ENCODE data around the gene SLC6A19.
"Not testable (repeated sequence)": the region's sequence is repeated elsewhere in the genome, so short reads cannot be mapped to it uniquely, and the experiment has no call there.

Gene SLC6A19

GRCh38 chr5:1229023-1229422, 27.6 kb downstream of the SLC6A19 start:
- H3K4me1 ChIP-seq (ENCODE audit: control insufficient read depth, insufficient read depth, low read depth, low read length); H4K91ac ChIP-seq (ENCODE audit: low read length); H3K36me3 ChIP-seq (ENCODE audit: control insufficient read depth in 1 of 2, insufficient read depth in 2 of 2, low read depth in 1 of 2, low read length in 2 of 2); H3K18ac ChIP-seq (ENCODE audit: low read depth in 1 of 2, low read length in 2 of 2); H3K4ac ChIP-seq (ENCODE audit: low read depth in 1 of 2, low read length in 2 of 2); H3K9ac ChIP-seq (ENCODE audit: low read length); H2AFZ ChIP-seq (ENCODE audit: low read depth, low read length); DNase-seq; H2BK15ac ChIP-seq (ENCODE audit: low read depth, poor library complexity, severe bottlenecking); H3K14ac ChIP-seq (ENCODE audit: low read length in 2 of 2); H2BK12ac ChIP-seq (ENCODE audit: low read length in 2 of 2); H3K27ac ChIP-seq (ENCODE audit: low read length, poor library complexity, severe bottlenecking); H3K79me1 ChIP-seq (replicated peaks; ENCODE audit: low read length, poor library complexity, severe bottlenecking); H2BK5ac ChIP-seq (ENCODE audit: low read depth, low read length, poor library complexity, severe bottlenecking); H2BK120ac ChIP-seq (ENCODE audit: low read depth, low read length); H2AK5ac ChIP-seq (ENCODE audit: low read length, severe bottlenecking); H3K4me3 ChIP-seq (ENCODE audit: insufficient read depth in 1 of 2, low read depth in 1 of 2, low read length in 2 of 2); H3K4me2 ChIP-seq (ENCODE audit: low read length, poor library complexity, severe bottlenecking); H4K8ac ChIP-seq (ENCODE audit: low read length); H3K9me3 ChIP-seq (ENCODE audit: control insufficient read depth, low read length); H3K23ac ChIP-seq (ENCODE audit: low read length in 2 of 2): not testable (repeated sequence)
- H3K27me3 ChIP-seq (ENCODE audit: control insufficient read depth in 1 of 2, insufficient read depth in 1 of 2, low read length in 2 of 2), result peaks cover 0 to 53% of the 10 kb centered on the region in 2 experiments
- WGBS, result 88% methylated on average over 11 of the region's 11 CpGs

GRCh38 chr5:1229822-1230221, 28.4 kb downstream of the SLC6A19 start:
- DNase-seq, result no peak

GRCh38 chr5:1230551-1230950, 29.2 kb downstream of the SLC6A19 start:
- H3K9me3 ChIP-seq (ENCODE audit: control insufficient read depth, low read length), result peaks cover 10% of the 10 kb centered on the region
- H2BK5ac ChIP-seq (ENCODE audit: low read depth, low read length, poor library complexity, severe bottlenecking), result no peak overlapping the region
- H2AK5ac ChIP-seq (ENCODE audit: low read length, severe bottlenecking), result no peak overlapping the region
- no peak overlapping the region for H3K4ac ChIP-seq (ENCODE audit: low read depth in 1 of 2, low read length in 2 of 2)
- no peak overlapping the region for H3K4me2 ChIP-seq (ENCODE audit: low read length, poor library complexity, severe bottlenecking)
- H3K14ac ChIP-seq (ENCODE audit: low read length in 2 of 2), result no peak overlapping the region
- no peak overlapping the region for H2AFZ ChIP-seq (ENCODE audit: low read depth, low read length)
- H2BK120ac ChIP-seq (ENCODE audit: low read depth, low read length), result no peak overlapping the region
- H3K9ac ChIP-seq (ENCODE audit: low read length), result no peak overlapping the region
- no peak overlapping the region for H2BK12ac ChIP-seq (ENCODE audit: low read length in 2 of 2)
- WGBS, result 86% methylated on average over 17 of the region's 17 CpGs
- no peak overlapping the region for H3K18ac ChIP-seq (ENCODE audit: low read depth in 1 of 2, low read length in 2 of 2)
- H3K79me1 ChIP-seq (replicated peaks; ENCODE audit: low read length, poor library complexity, severe bottlenecking), result no peaks in the 10 kb centered on the region
- H3K27ac ChIP-seq (ENCODE audit: low read length, poor library complexity, severe bottlenecking), result no peak overlapping the region
- no peak overlapping the region for H4K91ac ChIP-seq (ENCODE audit: low read length)
- no peak overlapping the region for H4K8ac ChIP-seq (ENCODE audit: low read length)
- no peaks in the 10 kb centered on the region for H3K36me3 ChIP-seq (ENCODE audit: control insufficient read depth in 1 of 2, insufficient read depth in 2 of 2, low read depth in 1 of 2, low read length in 2 of 2)
- no peak overlapping the region for H3K23ac ChIP-seq (ENCODE audit: low read length in 2 of 2)
- DNase-seq, result no peak
- H3K27me3 ChIP-seq (ENCODE audit: control insufficient read depth in 1 of 2, insufficient read depth in 1 of 2, low read length in 2 of 2), result peaks cover 0 to 43% of the 10 kb centered on the region in 2 experiments
- H3K4me1 ChIP-seq (ENCODE audit: control insufficient read depth, insufficient read depth, low read depth, low read length), result no peaks in the 10 kb centered on the region
- H2BK15ac ChIP-seq (ENCODE audit: low read depth, poor library complexity, severe bottlenecking), result no peak overlapping the region
- H3K4me3 ChIP-seq (ENCODE audit: insufficient read depth in 1 of 2, low read depth in 1 of 2, low read length in 2 of 2), result no peak overlapping the region

More at GRCh38 chr5:1229822-1230221, 28.4 kb downstream of the SLC6A19 start:
- no peak overlapping the region for H2BK12ac ChIP-seq (ENCODE audit: low read length in 2 of 2)
- H3K23ac ChIP-seq (ENCODE audit: low read length in 2 of 2), result no peak overlapping the region
- peaks cover 0 to 51% of the 10 kb centered on the region in 2 experiments for H3K27me3 ChIP-seq (ENCODE audit: control insufficient read depth in 1 of 2, insufficient read depth in 1 of 2, low read length in 2 of 2)
- WGBS, result 50% methylated on average over 7 of the region's 7 CpGs
- H3K79me1 ChIP-seq (replicated peaks; ENCODE audit: low read length, poor library complexity, severe bottlenecking), result no peaks in the 10 kb centered on the region
- no peak overlapping the region for H4K8ac ChIP-seq (ENCODE audit: low read length)
- peaks cover 3% of the 10 kb centered on the region for H3K9me3 ChIP-seq (ENCODE audit: control insufficient read depth, low read length)
- H2BK15ac ChIP-seq (ENCODE audit: low read depth, poor library complexity, severe bottlenecking), result no peak overlapping the region
- no peak overlapping the region for H3K4me3 ChIP-seq (ENCODE audit: insufficient read depth in 1 of 2, low read depth in 1 of 2, low read length in 2 of 2)
- H2BK120ac ChIP-seq (ENCODE audit: low read depth, low read length), result no peak overlapping the region
- H2AFZ ChIP-seq (ENCODE audit: low read depth, low read length), result no peak overlapping the region
- no peak overlapping the region for H3K9ac ChIP-seq (ENCODE audit: low read length)
- no peak overlapping the region for H3K18ac ChIP-seq (ENCODE audit: low read depth in 1 of 2, low read length in 2 of 2)
- H3K4me1 ChIP-seq (ENCODE audit: control insufficient read depth, insufficient read depth, low read depth, low read length), result no peaks in the 10 kb centered on the region
- H3K27ac ChIP-seq (ENCODE audit: low read length, poor library complexity, severe bottlenecking), result no peak overlapping the region
- no peaks in the 10 kb centered on the region for H3K36me3 ChIP-seq (ENCODE audit: control insufficient read depth in 1 of 2, insufficient read depth in 2 of 2, low read depth in 1 of 2, low read length in 2 of 2)
- no peak overlapping the region for H3K4ac ChIP-seq (ENCODE audit: low read depth in 1 of 2, low read length in 2 of 2)
- H3K4me2 ChIP-seq (ENCODE audit: low read length, poor library complexity, severe bottlenecking), result no peak overlapping the region
- H3K14ac ChIP-seq (ENCODE audit: low read length in 2 of 2), result no peak overlapping the region
- no peak overlapping the region for H4K91ac ChIP-seq (ENCODE audit: low read length)
- no peak overlapping the region for H2BK5ac ChIP-seq (ENCODE audit: low read depth, low read length, poor library complexity, severe bottlenecking)
- no peak overlapping the region for H2AK5ac ChIP-seq (ENCODE audit: low read length, severe bottlenecking)

GRCh38 chr5:1231354-1231905, 30.0 kb downstream of the SLC6A19 start:
- H3K4ac ChIP-seq (ENCODE audit: low read depth in 1 of 2, low read length in 2 of 2), result no peak overlapping the region
- no peak overlapping the region for H3K14ac ChIP-seq (ENCODE audit: low read length in 2 of 2)
- H3K4me1 ChIP-seq (ENCODE audit: control insufficient read depth, insufficient read depth, low read depth, low read length), result no peaks in the 10 kb centered on the region
- H3K9me3 ChIP-seq (ENCODE audit: control insufficient read depth, low read length), result peaks cover 18% of the 10 kb centered on the region
- no peak overlapping the region for H2AFZ ChIP-seq (ENCODE audit: low read depth, low read length)
- H2AK5ac ChIP-seq (ENCODE audit: low read length, severe bottlenecking), result no peak overlapping the region
- no peak overlapping the region for H2BK5ac ChIP-seq (ENCODE audit: low read depth, low read length, poor library complexity, severe bottlenecking)
- peaks cover 0 to 35% of the 10 kb centered on the region in 2 experiments for H3K27me3 ChIP-seq (ENCODE audit: control insufficient read depth in 1 of 2, insufficient read depth in 1 of 2, low read length in 2 of 2)
- no peak overlapping the region for H3K4me3 ChIP-seq (ENCODE audit: insufficient read depth in 1 of 2, low read depth in 1 of 2, low read length in 2 of 2)
- H4K91ac ChIP-seq (ENCODE audit: low read length), result no peak overlapping the region
- WGBS, result 80% methylated on average over 13 of the region's 13 CpGs
- H2BK120ac ChIP-seq (ENCODE audit: low read depth, low read length), result no peak overlapping the region
- H3K4me2 ChIP-seq (ENCODE audit: low read length, poor library complexity, severe bottlenecking), result no peak overlapping the region
- H3K9ac ChIP-seq (ENCODE audit: low read length), result no peak overlapping the region
- no peak overlapping the region for H4K8ac ChIP-seq (ENCODE audit: low read length)
- H2BK15ac ChIP-seq (ENCODE audit: low read depth, poor library complexity, severe bottlenecking), result no peak overlapping the region
- no peak for DNase-seq
- H3K18ac ChIP-seq (ENCODE audit: low read depth in 1 of 2, low read length in 2 of 2), result no peak overlapping the region
- H3K23ac ChIP-seq (ENCODE audit: low read length in 2 of 2), result no peak overlapping the region
- no peaks in the 10 kb centered on the region for H3K79me1 ChIP-seq (replicated peaks; ENCODE audit: low read length, poor library complexity, severe bottlenecking)
- H3K36me3 ChIP-seq (ENCODE audit: control insufficient read depth in 1 of 2, insufficient read depth in 2 of 2, low read depth in 1 of 2, low read length in 2 of 2), result no peaks in the 10 kb centered on the region
- H3K27ac ChIP-seq (ENCODE audit: low read length, poor library complexity, severe bottlenecking), result no peak overlapping the region
- H2BK12ac ChIP-seq (ENCODE audit: low read length in 2 of 2), result no peak overlapping the region

Data from mesenchymal stem cell (in vitro differentiated cells and primary cell).